ENCODE data around the gene CCL21.

DNA sequence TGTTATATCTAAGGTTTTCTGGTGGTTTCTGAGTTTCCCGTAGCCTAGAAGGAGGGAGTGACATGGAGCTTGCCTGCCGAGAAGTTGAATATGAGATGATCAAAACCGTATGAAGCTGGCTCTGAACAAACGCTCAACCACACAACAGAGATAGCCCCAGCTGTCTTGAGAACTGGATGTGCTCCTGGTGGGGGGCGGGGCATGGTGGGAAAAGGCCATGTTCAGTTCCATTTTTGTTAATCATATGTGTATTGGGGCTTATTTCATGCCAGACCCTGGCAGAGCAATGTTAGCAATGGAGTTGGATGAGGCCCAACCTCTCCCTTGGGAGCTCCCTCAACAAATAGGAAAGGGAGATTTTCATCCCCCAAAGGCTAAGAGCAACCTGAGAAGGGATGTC is 23.7 kb downstream of the CCL21 start:
- TF ChIP-seq EP300 (IDR thresholded peaks at IDR 0.05): no peak
- TF ChIP-seq, protein P1, sequence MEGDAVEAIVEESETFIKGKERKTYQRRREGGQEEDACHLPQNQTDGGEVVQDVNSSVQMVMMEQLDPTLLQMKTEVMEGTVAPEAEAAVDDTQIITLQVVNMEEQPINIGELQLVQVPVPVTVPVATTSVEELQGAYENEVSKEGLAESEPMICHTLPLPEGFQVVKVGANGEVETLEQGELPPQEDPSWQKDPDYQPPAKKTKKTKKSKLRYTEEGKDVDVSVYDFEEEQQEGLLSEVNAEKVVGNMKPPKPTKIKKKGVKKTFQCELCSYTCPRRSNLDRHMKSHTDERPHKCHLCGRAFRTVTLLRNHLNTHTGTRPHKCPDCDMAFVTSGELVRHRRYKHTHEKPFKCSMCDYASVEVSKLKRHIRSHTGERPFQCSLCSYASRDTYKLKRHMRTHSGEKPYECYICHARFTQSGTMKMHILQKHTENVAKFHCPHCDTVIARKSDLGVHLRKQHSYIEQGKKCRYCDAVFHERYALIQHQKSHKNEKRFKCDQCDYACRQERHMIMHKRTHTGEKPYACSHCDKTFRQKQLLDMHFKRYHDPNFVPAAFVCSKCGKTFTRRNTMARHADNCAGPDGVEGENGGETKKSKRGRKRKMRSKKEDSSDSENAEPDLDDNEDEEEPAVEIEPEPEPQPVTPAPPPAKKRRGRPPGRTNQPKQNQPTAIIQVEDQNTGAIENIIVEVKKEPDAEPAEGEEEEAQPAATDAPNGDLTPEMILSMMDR (IDR thresholded peaks at IDR 0.05): no peak
